GM19452 (cell line): ENCODE measurements around the gene ROR2.
"Not testable (repeated sequence)": the region's sequence is repeated elsewhere in the genome, so short reads cannot be mapped to it uniquely, and the experiment has no call there.

Source experiments
- ATAC-seq: cut with Tn5 transposase; IDR thresholded peaks from one replicate; pipeline ENCODE4 v1.9.1; 2021; ENCODE audit not compliant: unreplicated experiment

Gene ROR2

GRCh38 chr9:91949946-91950664 is at the start of gene ROR2:
ROR2 (minus strand) TSS chr9:91950228.
- no peak for ATAC-seq

GRCh38 chr9:91995000-91995655 is 45.1 kb upstream of the ROR2 start:
- ATAC-seq = no peak

- no peak for ATAC-seq
Observed at GRCh38 chr9:91994422-91994821, 44.4 kb upstream of the ROR2 start.

- ATAC-seq = no peak
Observed at GRCh38 chr9:91992461-91993041, 42.5 kb upstream of the ROR2 start.

- ATAC-seq = no peak
Observed at GRCh38 chr9:91991721-91992341, 41.8 kb upstream of the ROR2 start.

- ATAC-seq = no peak
Observed at GRCh38 chr9:91986248-91986647, 36.2 kb upstream of the ROR2 start.

- ATAC-seq = no peak
Observed at GRCh38 chr9:91985692-91986091, 35.7 kb upstream of the ROR2 start.

- ATAC-seq = no peak
Observed at GRCh38 chr9:91978740-91979414, 28.8 kb upstream of the ROR2 start.

GRCh38 chr9:91975254-91975653 is 25.2 kb upstream of the ROR2 start:
- ATAC-seq = not testable (repeated sequence)

- no peak for ATAC-seq
Observed at GRCh38 chr9:91972711-91973110, 22.7 kb upstream of the ROR2 start.

GRCh38 chr9:91972076-91972626 is 22.1 kb upstream of the ROR2 start:
- ATAC-seq = no peak

- ATAC-seq = no peak
Observed at GRCh38 chr9:91967259-91967658, 17.2 kb upstream of the ROR2 start.

- ATAC-seq = no peak
Observed at GRCh38 chr9:91966503-91966902, 16.5 kb upstream of the ROR2 start.

GRCh38 chr9:91963711-91964240 is 13.7 kb upstream of the ROR2 start:
- no peak for ATAC-seq

GRCh38 chr9:91960367-91960766 is 10.3 kb upstream of the ROR2 start:
- ATAC-seq = no peak

- no peak for ATAC-seq
Observed at GRCh38 chr9:91958174-91958573, 8.1 kb upstream of the ROR2 start.

GRCh38 chr9:91954841-91955471 is 4.9 kb upstream of the ROR2 start:
- ATAC-seq = no peak

GRCh38 chr9:91953718-91954117 is 3.7 kb upstream of the ROR2 start:
- no peak for ATAC-seq

- no peak for ATAC-seq
Observed at GRCh38 chr9:91951944-91952520, 2.0 kb upstream of the ROR2 start.

GRCh38 chr9:91949392-91949945 is 559 bp downstream of the ROR2 start:
- ATAC-seq = no peak
